Keratinocyte (primary cell): ENCODE data around the gene PBX2. TPM values are rescaled to one million over a fixed set of nuclear protein-coding genes. Genes with fewer than 3 reads are reported as not detected.

Source experiments
- DNase-seq: peaks from one replicate; pipeline ENCODE4 v3.0.0-alpha.2; 2011; ENCODE audit warnings: low read depth, missing footprints, low spot score
- FAIRE-seq: peaks from 2 replicates; lab custom pipeline; 2011; peaks lifted over from hg19 to GRCh38; lab: Jason Lieb, UNC
- H2AFZ ChIP-seq: 2 replicates; pipeline ENCODE4 v1.6.0; 2012; ENCODE audit warnings: low read length, control low read depth, inconsistent platforms; ENCODE audit not compliant: control insufficient read depth
- H3K27ac ChIP-seq: 2 replicates; pipeline ENCODE4 v1.5.1; 2011; ENCODE audit warnings: low read length; ENCODE audit not compliant: control insufficient read depth, insufficient read depth
- H3K27me3 ChIP-seq: 3 replicates; pipeline ENCODE4 v1.6.0; 2011; ENCODE audit warnings: low read length; ENCODE audit not compliant: control insufficient read depth, insufficient read depth; ENCODE audit errors: extremely low read depth
- H3K36me3 ChIP-seq, 2 experiments: 2 replicates in 1 of 2; 3 replicates in 1 of 2; pipeline ENCODE4 v1.5.1; 2011; ENCODE audit warnings: low read length in 2 of 2, mild to moderate bottlenecking in 1 of 2; ENCODE audit not compliant: control insufficient read depth in 2 of 2, insufficient read depth in 2 of 2; ENCODE audit errors: extremely low read depth in 1 of 2
- H3K4me1 ChIP-seq: 3 replicates; pipeline ENCODE4 v1.5.1; 2011; ENCODE audit warnings: low read length; ENCODE audit not compliant: control insufficient read depth, insufficient read depth; ENCODE audit errors: extremely low read depth
- H3K4me2 ChIP-seq: 3 replicates; pipeline ENCODE4 v1.6.0; 2011; ENCODE audit warnings: low read depth, low read length; ENCODE audit not compliant: control insufficient read depth, insufficient read depth; ENCODE audit errors: extremely low read depth
- H3K4me3 ChIP-seq, 3 experiments: fragments of 200-600 bp in 1 of 3; sonication (generic) in 1 of 3; 2 replicates in 2 of 3; 3 replicates in 1 of 3; pipeline ENCODE4 v1.5.1; 2011 to 2016; ENCODE audit warnings: low read length in 3 of 3, mild to moderate bottlenecking in 3 of 3, control low read depth in 2 of 3, inconsistent platforms in 1 of 3, low read depth in 1 of 3, mixed read lengths in 1 of 3, mixed run types in 1 of 3, moderate library complexity in 1 of 3; ENCODE audit not compliant: control insufficient read depth in 2 of 3, insufficient read depth in 2 of 3; ENCODE audit errors: extremely low read depth in 1 of 3
- H3K79me2 ChIP-seq: 2 replicates; pipeline ENCODE4 v1.6.0; 2012; ENCODE audit warnings: low read length; ENCODE audit not compliant: control insufficient read depth, insufficient read depth
- H3K9ac ChIP-seq: 3 replicates; pipeline ENCODE4 v1.6.0; 2011; ENCODE audit warnings: low read length; ENCODE audit not compliant: control insufficient read depth, insufficient read depth; ENCODE audit errors: extremely low read depth
- H3K9me1 ChIP-seq: 3 replicates; pipeline ENCODE4 v1.6.0; 2011; ENCODE audit warnings: low read length; ENCODE audit not compliant: control insufficient read depth, insufficient read depth; ENCODE audit errors: extremely low read depth
- H3K9me3 ChIP-seq: 2 replicates; pipeline ENCODE4 v1.5.1; 2012; ENCODE audit warnings: low read depth, low read length; ENCODE audit not compliant: control insufficient read depth
- H4K20me1 ChIP-seq: 3 replicates; pipeline ENCODE4 v1.6.0; 2011; ENCODE audit warnings: low read length; ENCODE audit not compliant: control insufficient read depth, insufficient read depth; ENCODE audit errors: extremely low read depth
- EZH2 ChIP-seq: IDR thresholded peaks from one replicate; pipeline ENCODE4 v1.6.1; 2012; ENCODE audit warnings: inconsistent platforms, mild to moderate bottlenecking, low read length, moderate library complexity
- dilution Hi-C: fragments of 300-500 bp; cut with MboI; formaldehyde crosslinking; loops from one replicate; pipeline ENCODE4 v1.7.0; 2020; ENCODE audit warnings: low sequenced_read_pairs; ENCODE audit not compliant: extremely low pct_ligation_motif_present
- polyA plus RNA-seq, 5 experiments: library from polyadenylated mRNA; depleted of rRNA in 3 of 5; stranded (reverse) in 3 of 5; stranded (forward) in 1 of 5; unstranded in 1 of 5; fragments of >200 nt; gene quantifications; 1 replicate in 1 of 5; 2 replicates in 3 of 5; 3 replicates in 1 of 5; pipeline versions ENCODE4 v1.2.1 to v1.2.3, GENCODE V29; 2011 to 2012; ENCODE audit warnings: missing spikeins in 2 of 5, low read depth in 1 of 5, low replicate concordance in 1 of 5
- TF ChIP-seq, protein P1 (sequence below), 3 experiments: IDR thresholded peaks in 1 of 3; conservative IDR thresholded peaks in 1 of 3; optimal IDR thresholded peaks in 1 of 3; 2 replicates in 2 of 3; 3 replicates in 1 of 3; pipeline versions ENCODE3 to v1.5.1; 2011; ENCODE audit warnings: low read length in 3 of 3, mild to moderate bottlenecking in 3 of 3, moderate library complexity in 2 of 3, control low read depth in 1 of 3, inconsistent platforms in 1 of 3; ENCODE audit not compliant: insufficient read depth in 2 of 3; ENCODE audit errors: extremely low read depth in 1 of 3

PBX2 gene
- polyA plus RNA-seq, 1 donor (not counting 4 experiments of a cell fraction or from before 2014, with no cell fraction given), result 43.5 TPM

DNA sequence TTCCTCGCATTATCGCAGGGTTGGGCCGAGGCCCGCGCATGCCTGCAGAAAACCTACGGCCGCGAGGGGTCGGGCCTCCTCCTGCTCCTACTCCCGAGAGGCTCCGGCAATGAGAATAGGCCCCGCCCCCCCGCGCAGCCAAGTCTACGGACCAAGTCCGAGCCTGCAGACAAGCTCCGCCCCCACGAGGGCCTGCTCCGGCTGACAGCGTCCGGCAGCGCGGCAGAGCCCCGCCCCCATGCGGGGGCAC lies 5.6 kb upstream of the PBX2 start:
- no peaks in the 10 kb centered on the region for H3K36me3 ChIP-seq
- no peaks in the 10 kb centered on the region for H3K27me3 ChIP-seq
- FAIRE-seq, result no peak
- H4K20me1 ChIP-seq, result no peaks in the 10 kb centered on the region
- H2AFZ ChIP-seq, result no peak overlapping the region
- H3K4me3 ChIP-seq, result peak overlapping the region in 2 of 3 experiments; percentile 54 to 91
- H3K9me3 ChIP-seq, result no peaks in the 10 kb centered on the region
- dilution Hi-C loops, result no loop called here
- peak overlapping the region; percentile 75 for H3K4me2 ChIP-seq
- peak overlapping the region; percentile 96 for H3K27ac ChIP-seq
- H3K79me2 ChIP-seq, result no peaks in the 10 kb centered on the region
- peaks cover 25% of the 10 kb centered on the region for H3K4me1 ChIP-seq
- H3K9me1 ChIP-seq, result no peaks in the 10 kb centered on the region
- TF ChIP-seq, protein P1, sequence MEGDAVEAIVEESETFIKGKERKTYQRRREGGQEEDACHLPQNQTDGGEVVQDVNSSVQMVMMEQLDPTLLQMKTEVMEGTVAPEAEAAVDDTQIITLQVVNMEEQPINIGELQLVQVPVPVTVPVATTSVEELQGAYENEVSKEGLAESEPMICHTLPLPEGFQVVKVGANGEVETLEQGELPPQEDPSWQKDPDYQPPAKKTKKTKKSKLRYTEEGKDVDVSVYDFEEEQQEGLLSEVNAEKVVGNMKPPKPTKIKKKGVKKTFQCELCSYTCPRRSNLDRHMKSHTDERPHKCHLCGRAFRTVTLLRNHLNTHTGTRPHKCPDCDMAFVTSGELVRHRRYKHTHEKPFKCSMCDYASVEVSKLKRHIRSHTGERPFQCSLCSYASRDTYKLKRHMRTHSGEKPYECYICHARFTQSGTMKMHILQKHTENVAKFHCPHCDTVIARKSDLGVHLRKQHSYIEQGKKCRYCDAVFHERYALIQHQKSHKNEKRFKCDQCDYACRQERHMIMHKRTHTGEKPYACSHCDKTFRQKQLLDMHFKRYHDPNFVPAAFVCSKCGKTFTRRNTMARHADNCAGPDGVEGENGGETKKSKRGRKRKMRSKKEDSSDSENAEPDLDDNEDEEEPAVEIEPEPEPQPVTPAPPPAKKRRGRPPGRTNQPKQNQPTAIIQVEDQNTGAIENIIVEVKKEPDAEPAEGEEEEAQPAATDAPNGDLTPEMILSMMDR (optimal IDR thresholded peaks at IDR 0.05 in 1 of 3, IDR thresholded peaks at IDR 0.05 in 1 of 3, conservative IDR thresholded peaks at IDR 0.05 in 1 of 3; ENCODE audit: extremely low read depth in 1 of 3, insufficient read depth in 2 of 3, low read length in 3 of 3), result peak in 2 of 3 experiments; percentile 16 to 65
- TF ChIP-seq EZH2, result no peak
- H3K9ac ChIP-seq, result peak overlapping the region; percentile 97
- peak; percentile 97 for DNase-seq

DNA sequence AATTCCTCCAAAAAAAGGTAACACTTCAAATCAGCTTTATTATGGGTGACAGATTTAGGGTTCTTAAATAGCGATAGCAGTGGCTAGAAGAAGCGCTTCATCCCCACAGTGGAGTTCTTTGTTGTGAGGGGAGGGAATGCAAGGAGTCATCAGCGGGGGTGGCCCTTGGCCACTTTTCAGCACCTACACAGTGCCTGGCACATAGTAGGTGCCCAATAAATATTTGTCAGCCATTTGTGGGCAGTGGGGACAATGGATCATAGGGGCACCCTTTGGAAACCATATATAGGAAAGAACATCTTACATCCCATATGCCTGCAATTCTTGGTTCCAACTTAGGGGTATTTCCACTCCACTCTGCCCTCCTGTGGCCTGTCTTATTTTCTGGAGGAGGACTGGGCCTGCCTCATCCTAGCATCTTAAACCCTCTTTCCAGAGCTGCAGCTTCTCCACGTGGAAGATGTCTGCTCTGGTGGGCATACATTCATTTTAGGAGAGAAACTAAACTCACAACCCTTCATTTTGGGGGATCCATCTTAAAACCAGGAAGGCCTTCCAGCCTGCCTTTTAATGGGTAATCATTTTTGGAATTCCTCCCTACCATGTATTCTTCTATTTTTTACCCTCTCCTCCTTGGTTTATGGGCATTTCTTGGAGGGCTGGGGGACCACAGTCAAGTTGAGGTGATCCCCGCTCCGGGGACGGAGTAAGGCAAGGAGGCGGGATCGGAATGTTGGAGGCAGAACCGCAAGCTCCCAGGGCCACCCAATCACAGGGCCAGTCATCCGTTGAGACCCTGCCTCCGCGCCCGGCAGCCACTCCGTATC lies 5.0 kb upstream of the PBX2 start:
- Histone ChIP-seq H3K79me2 (no peaks in the 10 kb centered on the region), H3K4me2 (peak overlapping the region; percentile 75), H3K36me3 (no peaks in the 10 kb centered on the region), H3K27ac (peak overlapping the region; percentile 66), H4K20me1 (no peaks in the 10 kb centered on the region), H3K4me1 (peaks cover 30% of the 10 kb centered on the region), H3K27me3 (no peaks in the 10 kb centered on the region), H3K9ac (peak overlapping the region; percentile 64), H2AFZ (peak overlapping the region; percentile 14), H3K4me3 (peak overlapping the region; percentile 28 to 73 (median 55)), H3K9me1 (no peaks in the 10 kb centered on the region), H3K9me3 (no peaks in the 10 kb centered on the region)
- dilution Hi-C loops, result no loop called here
- no peak for DNase-seq
- no peak for TF ChIP-seq EZH2
- TF ChIP-seq, protein P1 (optimal IDR thresholded peaks at IDR 0.05 in 1 of 3, IDR thresholded peaks at IDR 0.05 in 1 of 3, conservative IDR thresholded peaks at IDR 0.05 in 1 of 3; ENCODE audit: extremely low read depth in 1 of 3, insufficient read depth in 2 of 3, low read length in 3 of 3), result peak; percentile 54 to 76 (median 63)
- FAIRE-seq, result peak; percentile 55
